Endothelial cell of umbilical vein (primary cell): ENCODE data around the gene MR1. TPM values are rescaled to one million over a fixed set of nuclear protein-coding genes. Genes with fewer than 3 reads are reported as not detected.

Experiments used
- BruUV-seq: library from RNA; stranded (reverse); fragments of 400-500 nt; replicated peaks from 2 replicates; lab custom pipeline; 2021; lab: Mats Ljungman, UMichigan
- CTCF ChIA-PET: fragments of 300-600, 350-600 bp; sonication (Branson Sonifier 250); formaldehyde crosslinking; loops from one replicate; lab custom pipeline; 2021; ENCODE audit warnings: antibody characterized with exemption, inconsistent platforms; lab: Charles Lee
- POLR2A ChIA-PET: fragments of 300-600, 350-600 bp; sonication (Branson Sonifier 250); formaldehyde crosslinking; loops from one replicate; lab custom pipeline; 2021; ENCODE audit warnings: antibody characterized with exemption, inconsistent platforms; lab: Charles Lee
- DNase-seq: peaks from one replicate; pipeline ENCODE4 v3.0.0-alpha.2; 2011; ENCODE audit warnings: low read depth, low spot score
- FAIRE-seq: peaks from 2 replicates; lab custom pipeline; 2011; peaks lifted over from hg19 to GRCh38; lab: Jason Lieb, UNC
- H2AFZ ChIP-seq: 2 replicates; pipeline ENCODE4 v1.6.0; 2012; ENCODE audit warnings: low read depth, low read length, control low read depth, inconsistent platforms
- H3K27ac ChIP-seq: 2 replicates; pipeline ENCODE4 v1.5.1; 2011; ENCODE audit warnings: low read depth, mild to moderate bottlenecking, control low read depth, low read length, moderate library complexity; ENCODE audit not compliant: insufficient read depth
- H3K27me3 ChIP-seq, 2 experiments: 2 replicates each; pipeline versions ENCODE4 v1.6.0 to v1.6.1; 2011; ENCODE audit warnings: low read length in 2 of 2, mixed read lengths in 1 of 2; ENCODE audit not compliant: control insufficient read depth in 2 of 2, insufficient read depth in 2 of 2
- H3K36me3 ChIP-seq, 2 experiments: 2 replicates in 1 of 2; 3 replicates in 1 of 2; pipeline ENCODE4 v1.5.1; 2011; ENCODE audit warnings: low read length in 2 of 2, mild to moderate bottlenecking in 1 of 2, moderate library complexity in 1 of 2; ENCODE audit not compliant: control insufficient read depth in 2 of 2, insufficient read depth in 2 of 2; ENCODE audit errors: extremely low read depth in 1 of 2
- H3K4me1 ChIP-seq: 3 replicates; pipeline ENCODE4 v1.5.1; 2011; ENCODE audit warnings: mild to moderate bottlenecking, low read length; ENCODE audit not compliant: control insufficient read depth, insufficient read depth; ENCODE audit errors: extremely low read depth
- H3K4me2 ChIP-seq: 2 replicates; pipeline ENCODE4 v1.6.1; 2011; ENCODE audit warnings: low read length, control low read depth, mixed read lengths; ENCODE audit not compliant: insufficient read depth
- H3K4me3 ChIP-seq, 3 experiments: fragments of 200-600 bp in 1 of 3; sonication (generic), shearing (Covaris generic) in 1 of 3; replicated peaks in 1 of 3; 2 replicates each; pipeline ENCODE4 v1.5.1; 2011 to 2016; ENCODE audit warnings: control low read depth in 3 of 3, low read length in 3 of 3, mild to moderate bottlenecking in 2 of 3, inconsistent platforms in 1 of 3, low read depth in 1 of 3, moderate library complexity in 1 of 3; ENCODE audit not compliant: insufficient read depth in 1 of 3
- H3K79me2 ChIP-seq: 2 replicates; pipeline ENCODE4 v1.6.0; 2012; ENCODE audit warnings: low read length, inconsistent platforms; ENCODE audit not compliant: control insufficient read depth, insufficient read depth
- H3K9ac ChIP-seq: replicated peaks from 2 replicates; pipeline ENCODE3; 2011; ENCODE audit warnings: low read length, control low read depth; ENCODE audit not compliant: insufficient read depth; ENCODE audit errors: extremely low read depth
- H3K9me1 ChIP-seq: replicated peaks from 3 replicates; pipeline ENCODE4 v1.6.0; 2011; ENCODE audit warnings: mild to moderate bottlenecking, low read length; ENCODE audit not compliant: control insufficient read depth, insufficient read depth; ENCODE audit errors: extremely low read depth
- H3K9me3 ChIP-seq: replicated peaks from 2 replicates; pipeline ENCODE4 v1.5.1; 2012; ENCODE audit warnings: low read length, inconsistent platforms; ENCODE audit not compliant: control insufficient read depth, insufficient read depth
- H4K20me1 ChIP-seq: replicated peaks from 2 replicates; pipeline ENCODE3; 2011; ENCODE audit warnings: mild to moderate bottlenecking, low read length; ENCODE audit not compliant: control insufficient read depth, insufficient read depth; ENCODE audit errors: extremely low read depth
- EZH2 ChIP-seq: IDR thresholded peaks from 2 replicates; pipeline ENCODE4 v1.6.1; 2012; ENCODE audit warnings: borderline replicate concordance, low read depth, mild to moderate bottlenecking, moderate library complexity, low read length, inconsistent platforms; ENCODE audit not compliant: severe bottlenecking
- FOS ChIP-seq: IDR thresholded peaks from 2 replicates; pipeline ENCODE4 v1.6.1; 2011; ENCODE audit warnings: mild to moderate bottlenecking, low read length, moderate library complexity, borderline replicate concordance; ENCODE audit not compliant: insufficient read depth
- GATA2 ChIP-seq: IDR thresholded peaks from 2 replicates; pipeline ENCODE4 v1.7.0; 2011; ENCODE audit warnings: low read depth, mild to moderate bottlenecking, moderate library complexity, mixed read lengths, low read length; ENCODE audit not compliant: insufficient read length, insufficient read depth
- JUN ChIP-seq: IDR thresholded peaks from 2 replicates; pipeline ENCODE4 v1.6.1; 2011; ENCODE audit warnings: borderline replicate concordance, low read depth; ENCODE audit not compliant: insufficient read length, insufficient read depth
- MYC ChIP-seq: IDR thresholded peaks from one replicate; pipeline ENCODE4 v1.6.1; 2011; ENCODE audit warnings: mild to moderate bottlenecking, low read depth, low read length
- POLR2AphosphoS5 ChIP-seq: IDR thresholded peaks from 2 replicates; pipeline ENCODE4 v1.6.1; 2012; ENCODE audit warnings: low read depth, mild to moderate bottlenecking, control low read depth, low read length, moderate library complexity; ENCODE audit not compliant: insufficient read depth
- dilution Hi-C: fragments of 300-500 bp; cut with MboI; formaldehyde crosslinking; loops from one replicate; pipeline ENCODE4 v1.15.0; 2019; ENCODE audit warnings: low sequenced_read_pairs; ENCODE audit not compliant: extremely low pct_ligation_motif_present
- intact Hi-C: fragments of 100-400 bp; cut with micrococcal nuclease; formaldehyde crosslinking; loops from one replicate; pipeline ENCODE4 v1.10.0; 2022
- polyA plus RNA-seq, 4 experiments: library from polyadenylated mRNA; depleted of rRNA in 3 of 4; stranded (reverse) in 3 of 4; unstranded in 1 of 4; fragments of >200 nt; gene quantifications; 2 replicates each; pipeline versions ENCODE4 v1.2.1 to v1.2.3, GENCODE V29; 2011 to 2012; ENCODE audit warnings: missing spikeins in 1 of 4
- total RNA-seq: library from RNA; stranded (reverse); gene quantifications from 2 replicates; pipeline ENCODE4 v1.2.3, GENCODE V29; 2021
- TF ChIP-seq, protein P1 (sequence below), 2 donors: IDR thresholded peaks; 1 replicate in 1 of 2; 2 replicates in 1 of 2; pipeline ENCODE4 v1.5.1; 2011; ENCODE audit warnings: low read length in 2 of 2, mild to moderate bottlenecking in 2 of 2, moderate library complexity in 2 of 2, control low read depth in 1 of 2, inconsistent platforms in 1 of 2, low read depth in 1 of 2; ENCODE audit not compliant: insufficient read depth in 1 of 2; ENCODE audit errors: extremely low read depth in 1 of 2

MR1 gene
- total and polyA plus RNA-seq, 2 donors (not counting 3 experiments of a cell fraction or from before 2014, with no cell fraction given), result 1.3 to 2.5 TPM

DNA sequence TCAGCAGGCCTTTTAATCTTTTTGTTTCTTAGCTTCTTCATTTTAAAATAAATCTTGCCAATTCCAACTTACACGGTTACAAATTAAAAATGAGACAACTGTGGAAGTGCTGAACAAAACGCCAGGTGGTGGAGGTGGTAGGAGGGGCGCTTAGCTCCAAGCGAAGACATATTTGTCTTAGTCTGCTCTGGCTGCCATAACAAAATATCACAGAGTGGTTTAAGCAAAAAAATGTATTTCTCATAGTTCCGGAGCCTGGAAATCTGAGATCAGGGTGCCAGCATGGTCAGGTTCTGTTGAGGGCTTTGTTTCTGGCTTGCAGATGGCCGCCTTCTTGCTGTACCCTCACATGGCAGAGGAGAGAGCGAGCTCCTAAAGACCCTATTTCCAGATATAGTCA lies 69.6 kb downstream of the MR1 start:
- no peak for FAIRE-seq
- H3K9me1 ChIP-seq, result no peaks in the 10 kb centered on the region
- H2AFZ ChIP-seq, result no peak overlapping the region
- dilution Hi-C loops, result no loop called here
- no peak overlapping the region for H3K4me3 ChIP-seq
- H3K27ac ChIP-seq, result no peak overlapping the region
- CTCF ChIA-PET, result interaction anchor here (1.1 to 4.8 kb wide), 3 partner anchors 12 to 70 kb away, joined by 3 to 43 read pairs (median 4); no protein-coding TSS in a partner anchor
- TF ChIP-seq, protein P1, sequence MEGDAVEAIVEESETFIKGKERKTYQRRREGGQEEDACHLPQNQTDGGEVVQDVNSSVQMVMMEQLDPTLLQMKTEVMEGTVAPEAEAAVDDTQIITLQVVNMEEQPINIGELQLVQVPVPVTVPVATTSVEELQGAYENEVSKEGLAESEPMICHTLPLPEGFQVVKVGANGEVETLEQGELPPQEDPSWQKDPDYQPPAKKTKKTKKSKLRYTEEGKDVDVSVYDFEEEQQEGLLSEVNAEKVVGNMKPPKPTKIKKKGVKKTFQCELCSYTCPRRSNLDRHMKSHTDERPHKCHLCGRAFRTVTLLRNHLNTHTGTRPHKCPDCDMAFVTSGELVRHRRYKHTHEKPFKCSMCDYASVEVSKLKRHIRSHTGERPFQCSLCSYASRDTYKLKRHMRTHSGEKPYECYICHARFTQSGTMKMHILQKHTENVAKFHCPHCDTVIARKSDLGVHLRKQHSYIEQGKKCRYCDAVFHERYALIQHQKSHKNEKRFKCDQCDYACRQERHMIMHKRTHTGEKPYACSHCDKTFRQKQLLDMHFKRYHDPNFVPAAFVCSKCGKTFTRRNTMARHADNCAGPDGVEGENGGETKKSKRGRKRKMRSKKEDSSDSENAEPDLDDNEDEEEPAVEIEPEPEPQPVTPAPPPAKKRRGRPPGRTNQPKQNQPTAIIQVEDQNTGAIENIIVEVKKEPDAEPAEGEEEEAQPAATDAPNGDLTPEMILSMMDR (IDR thresholded peaks at IDR 0.05; ENCODE audit: extremely low read depth in 1 of 2, insufficient read depth in 1 of 2, low read depth in 1 of 2, low read length in 2 of 2), result no peak
- TF ChIP-seq GATA2, result no peak
- TF ChIP-seq FOS, result no peak
- TF ChIP-seq EZH2, result no peak
- no peak for TF ChIP-seq JUN
- TF ChIP-seq MYC, result no peak
- TF ChIP-seq POLR2AphosphoS5, result no peak
- H3K4me1 ChIP-seq, result peaks cover 71% of the 10 kb centered on the region
- H3K36me3 ChIP-seq, result no peaks in the 10 kb centered on the region
- H4K20me1 ChIP-seq, result no peaks in the 10 kb centered on the region
- H3K9ac ChIP-seq, result no peak overlapping the region
- intact Hi-C loops, result loop anchor here (5.0 kb wide), 1 partner anchor 601 kb away; the partner anchor contains the start of gene ACBD6
- no peaks in the 10 kb centered on the region for H3K79me2 ChIP-seq
- BruUV-seq, result no TSS peak
- no peaks in the 10 kb centered on the region for H3K27me3 ChIP-seq
- H3K9me3 ChIP-seq, result no peaks in the 10 kb centered on the region
- no peak overlapping the region for H3K4me2 ChIP-seq
- POLR2A ChIA-PET, result interaction anchor here (1.0 to 5.8 kb wide), 2 partner anchors 13 to 32 kb away, joined by 4 to 114 read pairs; partner anchors contain the start of gene IER5
- DNase-seq, result no peak
